NCI-H2107 treated with DMSO at 0.1 percent for 48 hours (cell line): ENCODE measurements around the gene POP5.
"Not testable (repeated sequence)": the region's sequence is repeated elsewhere in the genome, so short reads cannot be mapped to it uniquely, and the experiment has no call there.

ENCODE experiments used
- DNase-seq: peaks from one replicate; lab custom pipeline; 2025; ENCODE audit not compliant: unreplicated experiment; lab: John Stamatoyannopoulos, UW

The POP5 gene, protein sequence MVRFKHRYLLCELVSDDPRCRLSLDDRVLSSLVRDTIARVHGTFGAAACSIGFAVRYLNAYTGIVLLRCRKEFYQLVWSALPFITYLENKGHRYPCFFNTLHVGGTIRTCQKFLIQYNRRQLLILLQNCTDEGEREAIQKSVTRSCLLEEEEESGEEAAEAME

GRCh38 chr12:120580787-120581723, at the start of gene POP5:
Gene POP5, minus strand, starts transcription at chr12:120581402. Its CDS starts 40 bp downstream, at chr12:120581362.
- DNase-seq: peak; percentile 99

DNA sequence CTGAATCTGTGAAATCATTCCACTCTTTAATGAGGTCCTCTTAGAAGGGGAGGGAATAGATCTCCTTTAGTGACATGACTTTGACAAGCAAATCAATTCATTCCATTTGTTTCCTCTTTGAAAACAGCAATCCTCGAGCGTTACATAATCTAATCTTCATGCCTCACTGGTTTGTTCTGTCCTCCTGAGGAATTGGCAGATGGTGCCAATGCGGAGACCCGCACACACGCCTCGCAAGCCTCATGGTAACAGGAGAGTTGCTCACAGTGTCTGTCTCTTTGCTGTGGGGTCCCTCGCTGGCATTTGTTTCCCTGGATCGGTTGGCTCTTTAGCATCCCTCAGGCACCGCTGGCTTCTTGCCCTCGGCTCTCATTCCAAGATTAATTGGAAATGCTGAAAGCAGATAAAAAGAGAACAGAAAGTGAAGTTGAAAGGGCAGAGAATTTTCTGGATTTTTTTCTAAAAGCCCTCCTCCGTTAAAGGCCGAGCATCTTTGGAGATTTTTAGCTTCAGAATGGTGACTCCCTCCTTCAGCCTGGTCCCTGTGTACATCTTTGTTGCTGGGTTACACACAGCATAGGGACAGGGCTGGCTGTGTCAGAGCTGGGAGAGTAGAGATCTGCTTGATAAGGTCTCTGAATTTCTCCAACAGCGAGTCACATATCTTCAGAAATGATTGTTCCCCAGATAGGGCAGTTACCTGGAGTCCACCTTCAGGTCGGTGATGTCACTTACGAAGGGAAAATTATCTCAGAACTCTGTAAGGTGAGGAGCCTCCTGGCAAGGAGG, 49.1 kb upstream of the POP5 start:
- no peak for DNase-seq

GRCh38 chr12:120628919-120629318, 47.7 kb upstream of the POP5 start:
- DNase-seq: no peak

GRCh38 chr12:120625557-120626419, 44.6 kb upstream of the POP5 start:
- no peak for DNase-seq

DNA sequence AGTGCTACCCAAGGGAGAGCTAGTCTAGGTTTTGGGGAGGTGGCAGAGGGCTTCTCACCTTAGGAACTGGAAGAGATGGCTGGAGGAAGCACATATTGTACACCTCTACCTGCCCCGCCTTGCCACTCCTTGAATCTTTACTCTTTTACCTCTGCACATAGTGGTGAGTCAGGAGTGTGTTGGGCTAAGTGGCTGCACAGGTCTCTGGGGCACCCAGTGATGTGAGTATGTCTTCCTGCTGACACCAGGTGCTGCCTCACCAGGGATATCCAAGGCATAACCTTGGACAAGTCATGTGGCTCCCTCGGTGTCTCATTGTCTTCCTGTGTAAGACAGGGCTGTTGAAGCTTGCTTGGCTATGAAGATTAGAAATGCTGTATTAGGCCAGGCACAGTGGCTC, 39.4 kb upstream of the POP5 start:
- no peak for DNase-seq

DNA sequence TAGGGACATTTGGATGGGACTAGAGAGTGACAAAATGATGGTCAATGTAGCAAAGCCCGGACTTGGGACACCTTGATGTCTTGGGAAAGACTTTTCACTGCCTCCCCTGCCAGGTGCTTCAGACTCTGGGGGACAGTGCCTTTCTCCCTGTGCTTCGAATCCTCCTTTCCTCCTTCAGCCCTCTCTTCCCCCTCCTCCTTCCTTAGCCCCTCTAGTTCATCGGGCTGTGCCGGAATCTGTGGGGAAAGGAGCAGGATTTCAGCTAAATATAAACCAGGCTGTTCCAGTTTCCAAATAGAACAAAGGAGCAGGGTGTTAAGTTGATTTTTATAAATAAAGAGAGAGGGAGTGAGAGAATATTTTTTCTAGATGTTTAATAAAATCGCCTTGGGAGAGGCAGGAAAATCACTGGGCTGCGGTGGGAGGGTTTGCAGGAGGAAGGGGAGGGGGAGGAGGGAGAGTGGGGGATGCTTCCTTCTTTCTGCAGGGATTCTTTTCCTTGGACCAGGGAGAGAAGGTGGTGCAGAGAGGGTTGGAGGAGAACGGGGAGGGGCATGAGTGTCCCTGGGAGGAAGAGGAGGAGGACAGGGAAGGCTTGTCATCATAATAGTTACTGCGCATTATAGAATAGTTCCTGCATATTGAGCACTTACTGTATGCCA, 37.9 kb upstream of the POP5 start:
- DNase-seq: no peak

GRCh38 chr12:120617767-120618166, 36.6 kb upstream of the POP5 start:
- DNase-seq: not testable (repeated sequence)

GRCh38 chr12:120617193-120617592, 36.0 kb upstream of the POP5 start:
- DNase-seq: not testable (repeated sequence)

DNA sequence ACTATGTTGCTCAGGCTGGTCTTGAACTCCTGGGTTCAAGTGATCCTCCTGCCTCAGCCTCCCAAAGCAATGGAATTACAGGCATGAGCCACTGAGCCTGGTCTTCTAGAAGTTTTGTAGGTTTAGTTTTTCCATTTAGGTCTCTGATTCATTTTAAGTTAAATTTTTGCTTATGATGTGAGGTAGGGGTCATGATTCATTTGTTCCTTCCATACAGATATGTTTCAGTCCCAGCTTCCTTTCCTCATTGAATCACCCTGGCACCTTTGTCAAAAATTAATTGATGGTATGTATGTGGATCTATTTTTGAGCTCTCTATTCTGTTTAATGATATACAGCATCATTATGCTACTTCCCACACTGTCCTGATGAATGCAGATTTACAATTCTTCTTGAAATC, 33.6 kb upstream of the POP5 start:
- no peak for DNase-seq

GRCh38 chr12:120611534-120611933, 30.3 kb upstream of the POP5 start:
- not testable (repeated sequence) for DNase-seq

GRCh38 chr12:120610560-120610959, 29.4 kb upstream of the POP5 start:
- no peak for DNase-seq

- not testable (repeated sequence) for DNase-seq
These were observed 21.2 kb upstream of the POP5 start for GRCh38 chr12:120602416-120602815.

DNA sequence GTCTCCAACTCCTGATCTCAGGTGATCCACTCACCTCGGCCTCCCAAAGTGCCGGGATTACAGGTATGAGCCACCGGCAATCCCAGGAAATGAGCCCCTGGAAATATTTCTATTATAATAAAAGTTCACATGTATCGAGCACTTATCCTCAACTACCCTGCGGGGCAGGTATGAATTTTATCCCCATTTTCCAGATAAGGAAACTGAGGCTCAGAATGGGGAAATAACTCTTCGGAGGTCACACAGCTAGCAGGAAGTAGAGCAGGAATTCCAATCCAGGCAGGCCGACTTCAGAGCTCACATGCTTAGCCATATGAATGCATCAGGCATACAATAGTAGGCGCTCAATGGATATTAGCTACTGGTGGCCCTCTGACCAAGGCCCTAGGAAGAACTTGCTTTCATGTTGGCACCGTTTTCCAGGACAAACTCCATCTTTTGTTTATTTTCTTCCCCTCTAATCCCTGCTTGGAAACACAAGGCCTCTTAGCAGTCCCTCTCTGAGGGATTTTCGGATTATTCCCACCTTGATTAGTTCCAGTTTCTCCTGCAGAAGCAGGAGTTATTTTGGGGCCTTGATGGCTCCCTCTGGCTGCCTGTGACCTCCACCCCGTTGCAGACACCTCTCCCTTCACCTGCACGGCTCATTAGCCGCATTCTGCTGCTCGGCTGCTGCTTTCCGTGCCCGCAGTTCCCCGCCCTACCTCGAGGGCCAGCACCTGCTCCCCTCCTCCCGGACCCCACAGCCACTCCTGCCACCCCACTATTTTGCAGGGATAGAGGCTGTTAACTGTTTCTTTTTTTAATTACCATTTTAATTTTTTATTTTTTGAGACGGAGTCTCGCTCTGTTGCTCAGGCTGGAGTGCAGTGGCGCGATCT, 18.7 kb upstream of the POP5 start:
- DNase-seq: no peak

- DNase-seq: no peak
These were observed 17.7 kb upstream of the POP5 start for GRCh38 chr12:120598674-120599463.

DNA sequence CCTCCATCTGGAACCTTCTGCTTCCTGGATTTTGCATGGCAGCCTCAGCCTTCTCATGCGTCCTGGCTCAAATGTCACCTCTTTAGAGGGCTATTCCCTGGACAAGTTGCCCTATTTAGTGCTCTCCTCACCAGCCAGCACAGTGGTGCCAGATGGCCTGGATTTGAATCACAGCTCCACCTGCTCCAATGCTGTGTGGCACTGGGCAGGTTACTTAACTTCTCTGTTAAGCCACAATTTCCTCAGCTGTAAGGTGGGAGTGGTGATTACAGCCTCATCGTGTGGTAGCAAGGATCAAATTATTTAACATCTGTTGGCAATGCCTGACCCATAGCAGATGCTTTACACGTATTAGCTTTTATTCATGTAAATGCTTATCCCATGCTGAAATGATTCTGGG, 16.7 kb upstream of the POP5 start:
- DNase-seq: no peak

GRCh38 chr12:120596901-120597300, 15.7 kb upstream of the POP5 start:
- no peak for DNase-seq

GRCh38 chr12:120592121-120593049, 11.2 kb upstream of the POP5 start:
- DNase-seq: no peak
